ENCODE data around the gene CXADR.

The CXADR gene

DNA sequence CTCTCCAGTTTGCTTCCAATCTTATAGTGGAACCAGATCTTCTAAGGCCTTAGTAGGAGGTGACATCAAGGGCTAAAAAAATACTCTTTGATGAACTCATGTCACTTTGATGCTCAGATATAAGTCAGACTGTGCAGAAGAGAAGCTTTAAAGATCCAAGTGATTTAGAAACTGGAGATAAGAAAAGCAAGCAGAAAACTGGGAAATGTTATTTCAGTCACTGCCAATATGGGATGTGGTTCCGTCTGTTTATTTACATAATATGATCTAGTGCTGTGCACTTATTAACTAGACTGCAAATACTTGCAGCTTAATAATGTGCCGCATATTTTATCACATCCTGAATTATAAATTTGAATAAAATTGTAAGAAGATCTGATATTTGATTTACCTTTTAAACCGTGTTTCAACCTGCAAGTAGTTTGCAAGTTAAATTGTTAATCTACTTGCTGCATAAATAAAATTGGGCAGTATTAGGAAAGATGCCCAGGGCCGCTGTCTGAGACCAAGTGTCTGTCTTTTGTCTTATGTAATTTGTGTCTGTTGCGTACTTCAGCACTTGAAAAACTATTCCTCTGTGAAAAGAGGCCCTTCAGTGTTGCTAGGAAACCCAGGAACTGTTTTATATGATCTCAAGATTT, 29.6 kb downstream of the CXADR start:
- DNase-seq (ENCODE audit: low read depth), result peak; percentile 68

DNA sequence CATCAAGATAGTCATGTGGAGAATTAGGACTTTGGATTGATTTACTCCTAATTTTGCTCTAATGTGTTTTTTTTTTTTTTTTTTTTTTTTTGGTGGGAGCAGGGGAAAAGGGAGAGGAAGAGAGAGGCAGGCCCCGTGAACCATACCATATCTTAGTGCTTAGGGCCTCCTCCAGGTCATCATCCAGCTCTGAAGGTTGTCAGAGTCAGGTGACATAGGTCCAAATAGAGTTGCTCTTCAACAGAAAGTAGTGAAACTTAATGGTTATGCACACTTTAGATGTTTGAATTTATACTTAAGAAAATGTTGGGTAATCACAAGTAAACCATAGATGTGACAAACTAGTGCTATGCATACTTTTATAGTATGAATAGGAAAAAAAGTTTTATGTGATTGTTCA, 32.2 kb downstream of the CXADR start:
- DNase-seq (ENCODE audit: low read depth), result no peak

- peak; percentile 65 for DNase-seq (ENCODE audit: low read depth)
Measured at GRCh38 chr21:17548262-17548661, 35.4 kb downstream of the CXADR start.

GRCh38 chr21:17550671-17551308, 37.9 kb downstream of the CXADR start:
- DNase-seq (ENCODE audit: low read depth), result peak; percentile 43

DNA sequence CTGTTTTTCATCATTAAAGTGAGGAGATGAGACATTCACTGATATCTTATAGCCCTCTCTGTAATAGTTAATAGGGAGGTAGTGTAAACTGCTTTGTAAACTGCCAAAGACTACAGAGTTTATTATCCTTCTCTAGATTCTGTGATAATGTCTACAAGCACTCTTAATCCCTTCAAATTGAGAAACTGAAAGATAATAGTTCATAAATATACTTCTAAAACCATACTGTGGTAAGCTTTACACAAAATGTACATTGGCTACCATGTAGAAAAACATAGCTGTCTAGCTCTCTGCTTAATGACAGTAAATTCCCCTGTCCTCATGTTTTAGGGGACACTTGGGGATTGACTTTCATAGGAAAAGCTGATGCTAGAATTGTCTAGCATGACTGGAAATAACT, 39.6 kb downstream of the CXADR start:
- DNase-seq (ENCODE audit: low read depth), result peak; percentile 16

DNA sequence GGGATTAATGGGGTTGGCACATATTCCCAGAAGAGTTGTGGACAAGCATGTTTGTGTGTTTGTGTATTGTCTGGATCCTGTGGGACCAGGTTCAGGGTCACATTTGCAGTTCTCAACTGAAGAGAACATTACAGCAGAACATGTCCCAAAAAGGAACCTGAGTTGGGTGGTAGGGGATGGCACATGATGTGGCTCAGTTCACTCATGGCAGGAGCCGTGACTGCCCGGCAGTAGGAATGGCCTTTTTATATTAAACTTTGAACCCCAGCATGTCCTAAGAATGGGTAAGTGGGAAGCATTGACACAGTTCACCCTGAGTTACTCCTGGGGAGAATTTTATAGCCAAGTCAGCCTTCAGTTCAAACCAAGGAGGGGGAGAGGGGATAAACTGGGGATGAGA, 41.3 kb downstream of the CXADR start:
- no peak for DNase-seq (ENCODE audit: low read depth)

DNA sequence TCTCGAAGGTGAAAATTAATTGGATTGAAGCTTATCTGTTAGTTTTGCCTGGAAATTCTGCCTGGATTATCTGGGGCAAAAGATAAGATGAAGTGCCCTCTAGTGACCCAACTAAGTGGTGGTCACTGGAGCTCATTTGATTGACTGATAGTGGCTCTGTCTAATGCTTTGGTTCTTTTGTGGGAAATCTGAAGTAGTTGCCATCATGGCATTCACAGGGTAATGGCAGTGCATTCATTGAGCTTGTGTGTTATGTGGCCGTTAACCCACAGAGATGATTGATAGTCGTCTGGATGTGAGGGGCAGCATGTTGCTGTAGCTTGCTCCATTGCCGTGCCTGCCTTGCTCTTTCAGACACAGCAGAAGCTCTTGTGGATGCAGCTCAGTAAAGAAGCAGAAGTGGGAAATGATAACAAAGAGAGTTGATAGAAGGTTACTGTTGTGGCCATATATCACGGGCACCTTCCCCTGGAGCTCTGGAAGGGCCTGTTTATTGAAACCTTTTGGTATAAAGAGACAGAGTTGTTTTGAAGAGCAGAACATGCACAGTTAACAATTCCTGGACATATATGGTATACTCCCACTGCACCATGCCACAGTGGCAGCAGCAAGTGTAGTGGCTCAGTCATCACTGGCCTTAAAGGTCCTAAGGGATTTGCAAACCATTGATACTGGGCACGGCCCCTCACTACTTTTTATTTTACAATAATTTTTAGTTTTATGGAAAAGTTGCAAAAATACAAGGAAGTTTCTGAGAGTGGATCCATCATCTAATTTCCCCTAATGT, 42.0 kb downstream of the CXADR start:
- peak; percentile 53 for DNase-seq (ENCODE audit: low read depth)

DNA sequence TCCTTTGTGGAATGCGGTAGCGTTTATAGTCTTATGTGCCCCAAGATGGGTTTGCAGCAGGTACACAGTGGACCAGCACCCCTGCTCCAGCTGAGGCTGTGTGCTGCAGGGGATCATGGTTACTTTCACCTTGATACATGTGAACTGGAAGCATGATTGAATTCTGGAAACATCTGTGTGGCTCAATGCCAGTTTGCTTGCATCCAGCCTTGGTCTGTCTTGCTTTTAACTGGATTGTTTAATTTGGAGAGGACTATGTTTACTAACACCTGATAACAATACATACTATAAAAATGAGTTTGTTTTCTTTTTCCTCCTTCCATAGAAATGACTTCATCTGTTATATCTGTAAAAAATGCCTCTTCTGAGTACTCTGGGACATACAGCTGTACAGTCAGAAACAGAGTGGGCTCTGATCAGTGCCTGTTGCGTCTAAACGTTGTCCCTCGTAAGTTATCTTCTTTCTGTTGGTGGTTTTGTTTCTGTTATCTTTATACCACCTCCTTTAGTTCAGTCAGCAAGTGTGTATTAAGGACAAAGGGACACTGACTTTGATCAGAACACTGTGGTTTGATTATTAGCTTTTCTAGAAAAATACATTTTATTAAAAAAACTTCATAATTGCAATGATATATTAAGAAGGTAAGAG, 47.7 kb downstream of the CXADR start:
- DNase-seq (ENCODE audit: low read depth), result no peak

- no peak for DNase-seq (ENCODE audit: low read depth)
Measured at GRCh38 chr21:17570786-17571185, 57.9 kb downstream of the CXADR start.

GRCh38 chr21:17572431-17572830, 59.6 kb downstream of the CXADR start:
- no peak for DNase-seq (ENCODE audit: low read depth)

GRCh38 chr21:17575076-17575475, 62.2 kb downstream of the CXADR start:
- DNase-seq (ENCODE audit: low read depth), result no peak

- DNase-seq (ENCODE audit: low read depth), result peak; percentile 32
Measured at GRCh38 chr21:17576080-17576835, 63.4 kb downstream of the CXADR start.

DNA sequence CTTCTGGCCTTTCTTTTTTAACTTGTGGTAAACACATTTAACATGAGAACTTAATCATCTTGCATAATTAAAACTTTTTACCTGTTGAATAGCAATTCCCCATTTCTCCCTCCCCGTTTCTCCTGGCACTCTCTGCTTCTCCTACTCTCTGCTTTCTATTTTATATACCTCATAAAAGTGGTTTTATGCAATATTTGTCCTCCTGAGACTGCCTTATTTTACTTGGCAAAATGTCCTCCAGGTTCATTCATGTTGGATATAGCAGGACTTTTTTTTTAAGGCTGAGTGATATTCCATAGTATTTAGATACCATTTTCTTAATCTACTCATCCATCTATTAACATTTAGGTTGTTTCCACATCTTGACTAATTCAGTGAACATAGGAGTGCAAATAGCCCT, 64.9 kb downstream of the CXADR start:
- DNase-seq (ENCODE audit: low read depth), result no peak

DNA sequence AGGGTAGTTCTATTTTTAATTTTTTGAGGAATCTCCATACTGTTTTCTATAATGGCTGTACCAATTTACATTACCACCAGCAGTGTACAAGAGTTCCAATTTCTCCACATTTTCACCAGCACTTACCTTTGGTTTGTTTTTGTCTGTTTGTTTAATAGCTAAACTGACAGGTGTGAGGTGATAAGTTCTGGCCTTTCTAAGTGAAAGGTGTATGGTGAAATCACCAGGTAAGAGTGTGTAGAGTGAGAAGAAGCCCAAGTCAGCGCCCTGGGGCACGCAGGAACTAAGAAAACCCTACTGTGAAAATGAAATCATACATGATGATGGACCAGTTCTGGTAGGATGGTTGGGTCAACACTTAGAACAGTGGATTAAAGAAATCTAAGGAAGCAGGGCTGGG, 65.3 kb downstream of the CXADR start:
- no peak for DNase-seq (ENCODE audit: low read depth)

- no peak for DNase-seq (ENCODE audit: low read depth)
Measured at GRCh38 chr21:17578876-17579275, 66.0 kb downstream of the CXADR start.

GRCh38 chr21:17580319-17580718, 67.5 kb downstream of the CXADR start:
- no peak for DNase-seq (ENCODE audit: low read depth)

DNA sequence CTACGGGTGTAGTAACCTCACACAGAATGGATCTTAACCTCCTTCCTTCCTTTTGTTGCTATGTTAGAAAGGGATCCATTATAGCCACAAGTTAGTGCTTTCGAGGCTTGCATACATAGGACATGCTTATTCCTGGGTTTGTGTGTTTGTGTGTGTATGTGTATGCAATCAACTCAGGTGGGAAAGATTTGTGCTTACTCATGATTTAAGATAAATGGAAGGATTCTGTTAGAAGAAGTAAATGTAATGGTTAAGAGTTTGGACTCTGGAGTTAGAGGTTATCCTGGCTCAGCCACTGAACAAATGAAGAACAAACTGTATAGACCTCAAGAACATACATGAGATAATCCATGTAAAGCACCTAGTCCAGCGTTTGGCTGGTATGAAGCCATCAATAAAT, 71.1 kb downstream of the CXADR start:
- DNase-seq (ENCODE audit: low read depth), result no peak

- DNase-seq (ENCODE audit: low read depth), result peak; percentile 60
Measured at GRCh38 chr21:17585875-17586450, 73.1 kb downstream of the CXADR start.

GRCh38 chr21:17590430-17590829, 77.6 kb downstream of the CXADR start:
- DNase-seq (ENCODE audit: low read depth), result peak; percentile 72

DNA sequence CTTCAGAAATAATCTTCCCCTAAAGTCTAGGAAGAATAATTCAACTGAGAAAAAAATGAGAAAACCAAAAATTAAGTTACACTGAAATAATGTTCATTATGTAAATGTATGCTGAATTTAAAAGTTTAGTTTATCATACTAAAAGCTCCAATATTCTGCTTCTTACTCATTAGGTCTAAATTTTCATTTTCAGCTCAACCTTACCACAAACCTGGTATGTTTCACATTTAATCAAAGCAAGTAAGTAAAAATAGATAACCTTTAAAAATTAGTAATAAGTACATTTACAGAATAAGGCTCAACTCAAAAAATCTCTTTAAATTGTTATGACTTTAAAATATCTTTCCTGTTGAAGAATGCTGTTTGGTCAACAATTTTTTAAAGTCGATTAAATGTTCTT, 84.8 kb downstream of the CXADR start:
- DNase-seq (ENCODE audit: low read depth), result no peak

DNA sequence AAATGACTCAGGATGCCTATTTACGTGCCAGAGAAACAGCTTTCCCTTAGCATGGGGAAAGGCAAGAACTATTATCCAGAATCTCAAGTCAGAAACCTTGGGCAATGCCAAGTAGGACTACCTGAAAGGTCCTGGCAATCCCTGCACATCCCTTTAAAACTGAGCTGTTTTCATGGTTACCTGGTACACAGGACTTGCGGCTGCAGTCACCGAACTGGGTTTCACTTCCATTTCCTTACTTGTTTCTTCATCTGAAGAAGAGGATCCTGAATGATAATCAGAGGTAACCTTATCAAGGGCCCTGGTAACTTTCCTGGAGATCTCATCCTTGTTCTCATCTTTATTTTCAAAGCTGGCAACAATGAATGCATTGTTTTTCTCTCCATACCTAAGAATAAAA, 85.6 kb downstream of the CXADR start:
- DNase-seq (ENCODE audit: low read depth), result no peak

- DNase-seq (ENCODE audit: low read depth), result peak; percentile 17
Measured at GRCh38 chr21:17602874-17603273, 90.0 kb downstream of the CXADR start.
